Lower leg skin (tissue), 4 donors: ENCODE data around the gene MGMT. TPM values are rescaled to one million over a fixed set of nuclear protein-coding genes. Genes with fewer than 3 reads are reported as not detected.
A peak's percentile ranks its signal among the peaks of the same experiment; 100 is the strongest.

Experiments
- DNase-seq, 2 donors: peaks; one replicate each; pipeline ENCODE4 v3.0.0-alpha.2; 2019; ENCODE audit warnings: low spot score in 2 of 2
- H3K4me3 ChIP-seq: fragments of 200-600 bp; sonication (generic); 2 replicates; pipeline ENCODE4 v1.5.1; 2017; ENCODE audit warnings: mild to moderate bottlenecking, low read depth; ENCODE audit not compliant: poor library complexity, severe bottlenecking
- CTCF ChIP-seq, 3 donors: fragments of 450-650 bp; IDR thresholded peaks; one replicate each; pipeline ENCODE4 v1.5.1; 2016; ENCODE audit warnings: antibody characterized with exemption in 3 of 3, mild to moderate bottlenecking in 3 of 3, moderate library complexity in 2 of 3
- POLR2A ChIP-seq, 2 donors: fragments of 450-650 bp; IDR thresholded peaks; one replicate each; pipeline ENCODE4 v1.6.1; 2016 to 2017; ENCODE audit warnings: antibody characterized with exemption in 2 of 2, mild to moderate bottlenecking in 1 of 2, moderate library complexity in 1 of 2
- WGBS, 2 donors: methylation state at CpG; one replicate each; pipeline ENCODE4 v1.1.5; 2018; 5-methylcytosine and 5-hydroxymethylcytosine counted together
- intact Hi-C: fragments of 100-400 bp; cut with DNase I; formaldehyde crosslinking; loops from one replicate; pipeline ENCODE4 v1.15.0; 2023; ENCODE audit warnings: low total_unique reads
- total RNA-seq, 4 donors: library from RNA; depleted of rRNA; stranded (reverse); fragments of >200 nt; gene quantifications; one replicate each; pipeline ENCODE4 v1.1.0, GENCODE V29; 2016

The MGMT gene
- total RNA-seq, 4 donors from 2014 or later, result 13.1 to 38.7 (median 29.2) TPM

GRCh38 chr10:129774736-129775401 is 307.8 kb downstream of the MGMT start:
- intact Hi-C loops, result no loop called here
- DNase-seq, result peak in 1 of 2 donors; percentile 78
- no peak for TF ChIP-seq POLR2A (IDR thresholded peaks at IDR 0.05)
- TF ChIP-seq CTCF (IDR thresholded peaks at IDR 0.05), result no peak
- H3K4me3 ChIP-seq, result no peak overlapping the region
- 91 to 96% methylated on average over 9 to 13 of the region's 13 CpGs for WGBS, 2 donors

GRCh38 chr10:129775681-129776080 is 308.6 kb downstream of the MGMT start:
- peak in 1 of 2 donors; percentile 60 for DNase-seq
- intact Hi-C loops, result no loop called here
- WGBS, 2 donors, result 85 to 93% methylated on average over 9 of the region's 9 CpGs
- TF ChIP-seq CTCF (IDR thresholded peaks at IDR 0.05) (no peak), POLR2A (IDR thresholded peaks at IDR 0.05) (no peak)
- no peak overlapping the region for H3K4me3 ChIP-seq

DNA sequence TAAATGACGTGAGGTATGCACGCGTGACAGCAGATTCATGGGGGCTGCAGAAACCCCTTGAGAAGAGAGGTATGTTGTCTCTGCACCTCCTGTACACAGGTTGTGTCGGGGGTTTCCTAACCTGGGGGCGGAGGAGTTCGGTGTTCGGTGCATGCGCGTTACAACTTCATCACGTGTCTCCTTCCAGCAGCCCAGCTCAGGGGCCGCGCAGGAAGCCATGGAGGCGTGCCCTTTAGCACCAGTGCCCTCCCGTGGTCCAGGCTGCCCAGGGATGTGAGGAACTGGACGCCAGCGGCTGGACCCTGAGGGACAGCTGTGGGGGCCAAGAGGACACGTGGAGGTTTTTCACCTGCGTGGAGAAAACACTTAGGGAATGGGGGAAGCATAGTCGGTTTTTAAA is 310.6 kb downstream of the MGMT start:
- no peak for TF ChIP-seq CTCF (IDR thresholded peaks at IDR 0.05)
- TF ChIP-seq POLR2A (IDR thresholded peaks at IDR 0.05), result no peak
- H3K4me3 ChIP-seq, result no peak overlapping the region
- intact Hi-C loops, result no loop called here
- WGBS, 2 donors, result 91 to 95% methylated on average over 19 of the region's 19 CpGs
- DNase-seq, result no peak

- H3K4me3 ChIP-seq, result no peak overlapping the region
- 97% methylated on average over 13 of the region's 13 CpGs for WGBS, 2 donors
- intact Hi-C loops, result no loop called here
- no peak for TF ChIP-seq POLR2A (IDR thresholded peaks at IDR 0.05)
- TF ChIP-seq CTCF (IDR thresholded peaks at IDR 0.05), result no peak
- no peak for DNase-seq
These were observed 311.5 kb downstream of the MGMT start for GRCh38 chr10:129778571-129778970.

DNA sequence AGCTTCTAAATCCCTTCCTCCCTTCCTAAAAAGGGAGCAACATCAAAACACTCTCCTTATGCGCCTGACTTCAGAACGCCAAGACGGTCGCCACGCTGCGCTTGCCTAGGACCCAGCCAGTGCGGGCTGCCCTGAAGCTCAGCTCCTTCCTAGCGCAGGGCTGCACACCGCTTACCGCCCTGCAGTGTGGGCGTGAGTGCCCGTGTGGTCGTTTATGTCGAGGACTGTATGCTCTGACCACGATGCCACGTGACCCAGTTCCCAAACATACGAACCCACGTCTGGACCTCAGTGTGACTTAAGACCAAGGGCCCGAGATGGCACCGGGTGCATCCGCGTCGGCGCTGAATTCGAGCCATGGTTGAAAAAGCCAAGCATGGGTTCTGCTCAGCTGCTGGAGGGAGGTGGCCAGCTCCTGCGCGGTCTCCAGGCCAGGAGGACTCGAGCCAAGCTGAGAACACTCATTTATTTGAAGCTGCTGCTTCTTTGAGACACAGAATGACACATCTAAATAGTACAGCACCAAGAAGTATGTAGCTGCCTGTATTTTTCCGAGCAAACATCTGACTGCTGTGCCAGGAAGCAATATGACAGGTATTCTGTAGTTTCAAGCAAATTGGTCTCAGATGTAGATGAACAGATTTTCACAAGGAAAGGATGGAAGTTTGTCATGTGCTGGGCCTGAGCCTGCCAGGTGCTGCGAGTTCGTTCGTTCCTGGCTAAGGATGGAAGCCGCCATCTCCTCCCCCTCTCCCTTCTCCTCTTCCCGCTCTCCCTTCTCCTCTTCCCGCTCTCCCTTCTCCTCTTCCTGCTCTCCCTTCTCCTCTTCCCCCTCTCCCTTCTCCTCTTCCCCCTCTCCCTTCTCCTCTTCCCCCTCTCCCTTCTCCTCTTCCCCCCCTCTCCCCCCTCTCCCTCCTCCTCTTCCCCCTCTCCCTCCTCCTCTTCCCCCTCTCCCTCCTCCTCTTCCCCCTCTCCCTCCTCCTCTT is 312.4 kb downstream of the MGMT start:
- intact Hi-C loops, result no loop called here
- TF ChIP-seq CTCF (IDR thresholded peaks at IDR 0.05) (no peak), POLR2A (IDR thresholded peaks at IDR 0.05) (no peak)
- 87 to 88% methylated on average over 34 to 35 of the region's 35 CpGs for WGBS, 2 donors
- DNase-seq, result no peak
- H3K4me3 ChIP-seq, result no peak overlapping the region
